BE2C (cell line): Measurements from ENCODE around the gene FMNL2.

Experiments used
- DNase-seq: peaks from one replicate; pipeline ENCODE4 v3.0.0-alpha.2; 2020
- H3K27me3 ChIP-seq: fragments of 250-450 bp; sonication (Bioruptor Pico); 2 replicates; pipeline ENCODE4 v1.5.1; 2020; ENCODE audit warnings: mild to moderate bottlenecking
- H3K36me3 ChIP-seq: fragments of 250-450 bp; sonication (Bioruptor Pico); 2 replicates; pipeline ENCODE4 v1.5.1; 2020; ENCODE audit warnings: mild to moderate bottlenecking
- H3K4me1 ChIP-seq: fragments of 250-450 bp; sonication (Bioruptor Pico); 2 replicates; pipeline ENCODE4 v1.5.1; 2020
- H3K4me3 ChIP-seq: 2 replicates; pipeline ENCODE4 v1.5.1; 2011; ENCODE audit warnings: low read depth, low read length
- H3K9me3 ChIP-seq: fragments of 250-450 bp; sonication (Bioruptor Pico); 2 replicates; pipeline ENCODE4 v1.5.1; 2020
- CTCF ChIP-seq: IDR thresholded peaks from 2 replicates; pipeline ENCODE4 v1.5.1; 2012; ENCODE audit warnings: mild to moderate bottlenecking, low read depth, low read length

The FMNL2 gene

GRCh38 chr2:152638056-152638455 is 303.1 kb downstream of the FMNL2 start:
- H3K4me3 ChIP-seq: no peak overlapping the region
- TF ChIP-seq CTCF: no peak
- H3K36me3 ChIP-seq: no peaks in the 10 kb centered on the region
- no peaks in the 10 kb centered on the region for H3K27me3 ChIP-seq
- no peaks in the 10 kb centered on the region for H3K9me3 ChIP-seq
- DNase-seq: no peak
- no peaks in the 10 kb centered on the region for H3K4me1 ChIP-seq

- no peaks in the 10 kb centered on the region for H3K4me1 ChIP-seq
- H3K9me3 ChIP-seq: no peaks in the 10 kb centered on the region
- no peak for TF ChIP-seq CTCF
- H3K27me3 ChIP-seq: no peaks in the 10 kb centered on the region
- H3K4me3 ChIP-seq: no peak overlapping the region
- H3K36me3 ChIP-seq: no peaks in the 10 kb centered on the region
- DNase-seq: no peak
These were observed 303.6 kb downstream of the FMNL2 start for GRCh38 chr2:152638590-152638989.

- no peak for DNase-seq
- no peaks in the 10 kb centered on the region for H3K36me3 ChIP-seq
- no peaks in the 10 kb centered on the region for H3K27me3 ChIP-seq
- no peak for TF ChIP-seq CTCF
- H3K4me3 ChIP-seq: no peak overlapping the region
- no peaks in the 10 kb centered on the region for H3K4me1 ChIP-seq
- no peaks in the 10 kb centered on the region for H3K9me3 ChIP-seq
These were observed 309.4 kb downstream of the FMNL2 start for GRCh38 chr2:152644189-152644873.

GRCh38 chr2:152646264-152646663 is 311.3 kb downstream of the FMNL2 start:
- Histone ChIP-seq H3K36me3 (no peaks in the 10 kb centered on the region), H3K4me3 (no peak overlapping the region), H3K9me3 (no peaks in the 10 kb centered on the region), H3K27me3 (no peaks in the 10 kb centered on the region), H3K4me1 (no peaks in the 10 kb centered on the region)
- no peak for DNase-seq
- no peak for TF ChIP-seq CTCF

- Histone ChIP-seq H3K4me3 (no peak overlapping the region), H3K4me1 (no peaks in the 10 kb centered on the region), H3K27me3 (no peaks in the 10 kb centered on the region), H3K36me3 (no peaks in the 10 kb centered on the region), H3K9me3 (no peaks in the 10 kb centered on the region)
- no peak for TF ChIP-seq CTCF
- DNase-seq: no peak
These were observed 311.8 kb downstream of the FMNL2 start for GRCh38 chr2:152646775-152647174.

- Histone ChIP-seq H3K36me3 (no peaks in the 10 kb centered on the region; the same call in none of the 2 replicates), H3K4me3 (no peak overlapping the region), H3K27me3 (no peaks in the 10 kb centered on the region), H3K4me1 (no peaks in the 10 kb centered on the region), H3K9me3 (no peaks in the 10 kb centered on the region)
- no peak for DNase-seq
- no peak for TF ChIP-seq CTCF
These were observed 312.6 kb downstream of the FMNL2 start for GRCh38 chr2:152647552-152647951.
